Astrocyte (in vitro differentiated cells and primary cell): ENCODE measurements around the gene ZNF485.

ENCODE experiments used
- EZH2 ChIP-seq: IDR thresholded peaks from 2 replicates; pipeline ENCODE4 v1.6.1; 2012; ENCODE audit warnings: mild to moderate bottlenecking, low read length, inconsistent platforms; ENCODE audit not compliant: insufficient read depth
- TF ChIP-seq, protein P1 (sequence below): IDR thresholded peaks from 2 replicates; pipeline ENCODE4 v1.5.1; 2011; ENCODE audit warnings: low read depth, mild to moderate bottlenecking, inconsistent platforms, low read length, moderate library complexity; ENCODE audit not compliant: insufficient read depth

DNA sequence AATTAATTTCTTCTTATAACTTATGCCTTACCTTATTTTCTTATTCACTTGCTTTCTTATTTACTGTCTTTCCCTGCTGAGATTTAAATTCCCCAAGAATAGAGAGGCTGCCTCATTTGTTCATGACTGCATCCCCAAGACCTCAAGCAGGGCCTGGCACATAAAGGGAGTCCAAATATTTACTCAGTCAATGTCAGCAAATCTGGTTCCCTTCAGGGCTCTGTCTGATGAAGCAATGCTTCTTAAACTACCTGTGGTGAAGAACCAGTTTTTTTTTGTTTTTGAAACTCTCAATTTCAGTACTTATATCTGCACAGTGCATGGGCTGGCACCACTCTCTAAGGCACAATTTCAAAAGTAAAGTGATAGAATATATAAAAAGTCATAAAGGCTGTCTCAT is 36.6 kb upstream of the ZNF485 start:
- TF ChIP-seq, protein P1, sequence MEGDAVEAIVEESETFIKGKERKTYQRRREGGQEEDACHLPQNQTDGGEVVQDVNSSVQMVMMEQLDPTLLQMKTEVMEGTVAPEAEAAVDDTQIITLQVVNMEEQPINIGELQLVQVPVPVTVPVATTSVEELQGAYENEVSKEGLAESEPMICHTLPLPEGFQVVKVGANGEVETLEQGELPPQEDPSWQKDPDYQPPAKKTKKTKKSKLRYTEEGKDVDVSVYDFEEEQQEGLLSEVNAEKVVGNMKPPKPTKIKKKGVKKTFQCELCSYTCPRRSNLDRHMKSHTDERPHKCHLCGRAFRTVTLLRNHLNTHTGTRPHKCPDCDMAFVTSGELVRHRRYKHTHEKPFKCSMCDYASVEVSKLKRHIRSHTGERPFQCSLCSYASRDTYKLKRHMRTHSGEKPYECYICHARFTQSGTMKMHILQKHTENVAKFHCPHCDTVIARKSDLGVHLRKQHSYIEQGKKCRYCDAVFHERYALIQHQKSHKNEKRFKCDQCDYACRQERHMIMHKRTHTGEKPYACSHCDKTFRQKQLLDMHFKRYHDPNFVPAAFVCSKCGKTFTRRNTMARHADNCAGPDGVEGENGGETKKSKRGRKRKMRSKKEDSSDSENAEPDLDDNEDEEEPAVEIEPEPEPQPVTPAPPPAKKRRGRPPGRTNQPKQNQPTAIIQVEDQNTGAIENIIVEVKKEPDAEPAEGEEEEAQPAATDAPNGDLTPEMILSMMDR = no peak
- no peak for TF ChIP-seq EZH2
